Retinal pigment epithelial cell (primary cell): Measurements from ENCODE around the gene ETS2.

Experiments
- DNase-seq: peaks from one replicate; pipeline ENCODE4 v3.0.0-alpha.2; 2010; ENCODE audit warnings: low read depth
- H3K4me3 ChIP-seq: 2 replicates; pipeline ENCODE4 v1.5.1; 2011; ENCODE audit warnings: mild to moderate bottlenecking, low read length, control low read depth, moderate library complexity
- TF ChIP-seq, protein P1 (sequence below): conservative IDR thresholded peaks from 2 replicates; pipeline ENCODE4 v1.5.1; 2011; ENCODE audit warnings: low read depth, low read length, control low read depth, inconsistent platforms

The ETS2 gene

DNA sequence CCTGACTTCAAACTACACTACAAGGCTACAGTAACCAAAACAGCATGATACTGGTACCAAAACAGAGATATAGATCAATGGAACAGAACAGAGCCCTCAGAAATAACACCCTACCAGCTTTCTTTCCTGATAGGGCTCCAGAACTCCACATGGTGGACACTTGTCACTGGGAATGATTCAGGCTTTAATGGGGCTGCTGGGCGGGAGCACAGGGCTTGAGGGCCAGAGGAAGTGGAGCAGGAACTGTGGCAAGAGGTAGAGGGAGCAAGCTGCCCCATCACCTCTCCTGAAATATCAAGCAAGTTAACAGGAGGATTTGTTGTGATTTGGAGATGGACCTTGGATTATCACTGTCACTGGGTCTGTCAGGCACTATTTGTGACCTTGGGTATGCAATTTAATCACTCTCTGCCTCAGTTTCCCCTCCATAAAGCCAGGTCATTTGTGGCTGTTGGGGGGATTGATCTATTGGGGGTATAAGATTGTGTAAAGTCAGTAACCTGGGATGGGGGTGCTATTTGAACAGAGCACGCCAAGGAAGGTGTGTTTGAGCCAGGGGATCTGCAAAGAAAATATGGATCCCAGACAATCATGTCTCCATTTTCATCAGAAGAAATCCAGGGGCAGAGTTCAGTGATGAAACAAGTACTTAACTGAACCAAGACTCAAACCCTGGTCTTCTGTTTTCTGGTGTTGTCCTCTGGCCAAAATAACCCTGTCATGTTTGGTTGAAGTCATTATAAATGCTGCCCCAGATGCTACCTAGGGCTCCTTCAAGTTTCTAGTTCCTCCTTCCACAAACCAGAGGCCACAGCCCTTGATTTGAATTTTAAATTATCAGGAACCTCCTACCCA is 25.2 kb downstream of the ETS2 start:
- TF ChIP-seq, protein P1, sequence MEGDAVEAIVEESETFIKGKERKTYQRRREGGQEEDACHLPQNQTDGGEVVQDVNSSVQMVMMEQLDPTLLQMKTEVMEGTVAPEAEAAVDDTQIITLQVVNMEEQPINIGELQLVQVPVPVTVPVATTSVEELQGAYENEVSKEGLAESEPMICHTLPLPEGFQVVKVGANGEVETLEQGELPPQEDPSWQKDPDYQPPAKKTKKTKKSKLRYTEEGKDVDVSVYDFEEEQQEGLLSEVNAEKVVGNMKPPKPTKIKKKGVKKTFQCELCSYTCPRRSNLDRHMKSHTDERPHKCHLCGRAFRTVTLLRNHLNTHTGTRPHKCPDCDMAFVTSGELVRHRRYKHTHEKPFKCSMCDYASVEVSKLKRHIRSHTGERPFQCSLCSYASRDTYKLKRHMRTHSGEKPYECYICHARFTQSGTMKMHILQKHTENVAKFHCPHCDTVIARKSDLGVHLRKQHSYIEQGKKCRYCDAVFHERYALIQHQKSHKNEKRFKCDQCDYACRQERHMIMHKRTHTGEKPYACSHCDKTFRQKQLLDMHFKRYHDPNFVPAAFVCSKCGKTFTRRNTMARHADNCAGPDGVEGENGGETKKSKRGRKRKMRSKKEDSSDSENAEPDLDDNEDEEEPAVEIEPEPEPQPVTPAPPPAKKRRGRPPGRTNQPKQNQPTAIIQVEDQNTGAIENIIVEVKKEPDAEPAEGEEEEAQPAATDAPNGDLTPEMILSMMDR: no peak
- no peak for DNase-seq
- H3K4me3 ChIP-seq: no peak overlapping the region

DNA sequence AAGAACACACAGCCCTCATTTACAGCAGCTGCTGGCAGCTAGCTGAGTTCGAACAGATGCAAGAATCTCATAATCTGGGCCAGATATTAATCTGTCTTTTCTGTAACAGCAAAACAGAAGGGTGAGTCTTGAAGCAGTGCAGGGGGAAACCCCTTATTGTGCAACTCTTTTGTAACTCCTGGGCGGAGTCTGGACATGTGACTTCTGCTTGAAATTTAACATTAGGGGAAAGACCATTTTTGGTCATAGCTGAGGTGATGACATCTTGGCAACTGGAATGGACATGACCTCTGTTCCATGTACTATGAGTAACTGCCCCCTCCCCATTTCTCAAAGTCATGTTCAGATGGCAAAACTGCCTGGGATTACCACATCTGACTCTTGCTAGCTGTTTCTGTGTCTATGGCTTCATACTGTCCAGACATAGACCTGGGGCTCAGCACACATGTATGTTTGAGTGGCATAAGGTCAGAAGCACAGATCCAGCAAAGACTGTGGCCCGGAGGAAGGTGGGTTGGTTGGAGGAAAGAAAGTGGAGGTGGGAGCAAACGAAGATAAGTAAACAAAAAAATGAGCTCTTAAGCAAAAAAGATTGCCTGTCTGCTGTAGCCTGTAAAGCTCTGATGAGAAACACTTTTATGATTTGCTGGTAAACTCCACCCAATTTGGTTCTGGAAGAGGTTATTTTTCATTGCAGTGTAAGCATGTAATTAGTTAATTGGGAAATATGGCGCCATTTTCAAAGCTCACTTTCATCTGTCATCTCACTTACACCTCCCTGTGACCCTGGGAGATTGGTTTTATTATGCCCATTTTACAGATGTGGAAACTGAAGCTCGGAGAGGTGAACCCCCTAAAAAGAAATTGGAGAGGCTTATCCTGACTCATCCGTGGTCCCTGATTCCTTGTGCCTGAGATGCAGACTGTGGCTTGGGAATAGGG is 26.1 kb downstream of the ETS2 start:
- TF ChIP-seq, protein P1: no peak
- no peak overlapping the region for H3K4me3 ChIP-seq
- DNase-seq: peak; percentile 52

DNA sequence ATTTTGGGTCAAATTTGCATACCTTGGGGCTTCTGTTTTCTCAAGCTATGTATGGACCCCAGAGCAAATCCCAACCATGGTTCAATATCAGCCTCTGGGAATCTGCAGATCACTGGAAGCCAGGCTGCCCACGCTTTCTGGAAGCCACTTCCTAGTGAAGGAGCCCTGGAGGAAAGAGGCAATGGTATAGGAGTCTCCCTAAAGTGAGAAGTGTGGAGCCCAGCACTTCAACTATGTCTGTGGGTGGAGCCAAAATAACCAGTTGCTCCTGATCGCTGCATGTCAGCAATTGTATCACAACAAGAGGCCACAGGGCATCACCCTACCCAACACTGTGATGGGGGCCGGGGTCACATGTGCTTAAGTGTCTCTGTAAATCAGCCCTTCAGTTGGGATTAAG is 26.9 kb downstream of the ETS2 start:
- H3K4me3 ChIP-seq: no peak overlapping the region
- DNase-seq: no peak
- TF ChIP-seq, protein P1: no peak

DNA sequence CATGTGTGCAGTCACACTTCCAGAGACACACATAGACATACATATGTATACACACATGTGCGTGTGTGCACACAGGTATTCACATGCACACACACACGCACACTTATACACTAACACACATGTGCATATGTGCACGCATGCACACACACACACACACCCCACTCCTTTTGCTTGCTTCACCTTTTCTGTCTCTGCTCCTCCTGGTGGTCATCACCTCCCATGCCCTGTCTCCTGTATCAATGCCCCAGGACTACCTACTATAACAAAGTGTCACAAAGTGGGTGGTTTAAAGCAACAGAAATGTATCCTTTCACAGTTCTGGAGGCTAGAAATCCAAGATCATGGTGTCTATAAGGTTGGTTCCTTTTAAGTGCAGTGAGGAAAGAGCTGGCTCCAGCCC is 27.4 kb downstream of the ETS2 start:
- H3K4me3 ChIP-seq: no peak overlapping the region
- TF ChIP-seq, protein P1: peak; percentile 24
- no peak for DNase-seq

DNA sequence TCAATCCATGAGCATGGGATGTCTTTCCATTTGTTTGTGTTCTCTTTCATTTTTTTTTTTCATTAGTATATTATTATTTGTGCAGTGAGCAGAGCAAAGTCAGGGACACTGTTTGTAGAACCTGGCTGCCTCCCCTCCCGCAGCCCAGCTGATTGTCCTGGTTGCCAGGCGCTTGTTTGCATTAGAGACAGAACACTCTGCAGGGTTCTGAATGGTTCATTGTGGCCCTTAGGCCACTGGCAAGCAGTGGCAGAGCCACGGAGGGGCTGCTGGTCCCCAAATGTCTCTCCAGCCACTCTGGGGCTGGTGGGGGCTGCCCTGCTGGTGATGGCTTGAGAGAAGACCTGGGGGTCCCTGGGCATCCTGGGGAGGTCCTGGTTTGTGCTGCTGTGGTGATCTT is 29.0 kb downstream of the ETS2 start:
- TF ChIP-seq, protein P1: no peak
- no peak for DNase-seq
- no peak overlapping the region for H3K4me3 ChIP-seq

DNA sequence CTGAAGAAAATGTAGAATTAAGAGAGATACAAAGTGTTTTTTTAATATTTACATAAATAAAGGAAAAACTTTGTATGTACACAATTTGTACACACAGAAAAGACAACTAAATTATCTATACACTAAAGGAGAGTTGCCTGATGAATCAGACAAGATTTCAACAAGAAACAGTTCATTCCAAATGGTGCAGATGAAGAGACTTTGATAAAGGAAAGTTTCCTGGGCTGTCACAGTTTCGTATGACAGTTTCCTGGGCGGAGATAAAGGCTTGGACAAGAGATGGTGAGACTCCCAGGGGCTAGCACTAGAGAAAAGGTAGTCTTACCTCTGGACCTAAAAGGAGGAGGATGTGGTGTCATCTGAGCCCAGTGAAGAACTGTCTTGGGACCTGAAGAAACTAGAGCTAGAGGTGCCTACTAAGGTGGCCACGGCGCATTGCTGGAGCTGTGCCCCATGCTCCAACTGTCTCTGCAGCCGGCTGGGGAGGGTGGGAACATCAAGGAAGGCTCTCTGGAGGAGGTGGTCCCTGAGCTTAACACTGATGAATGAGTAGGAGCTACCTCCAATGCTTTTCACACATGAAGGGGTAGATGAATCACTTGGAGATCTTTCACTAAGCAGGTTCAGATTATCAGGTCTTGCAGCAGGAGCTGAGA is 32.2 kb downstream of the ETS2 start:
- TF ChIP-seq, protein P1: no peak
- no peak for DNase-seq
- H3K4me3 ChIP-seq: no peak overlapping the region
